Heart left ventricle (tissue), 16 donors: Measurements from ENCODE around the gene FOXRED1. TPM values are rescaled to one million over a fixed set of nuclear protein-coding genes. Genes with fewer than 3 reads are reported as not detected.

Experiments
- ATAC-seq, 4 donors: fragments of 200-7000 bp; cut with Tn5 transposase; one replicate each; pipeline ENCODE4 v1.9.1; 2020 to 2022; ENCODE audit warnings: moderate library complexity in 4 of 4, mild to moderate bottlenecking in 3 of 4, moderate number of reproducible peaks in 1 of 4
- DNase-seq, 5 donors: peaks; one replicate each; pipeline ENCODE4 v3.0.0-alpha.2; 2020
- H3K27ac ChIP-seq, 12 donors: fragments of 200-600 bp; sonication (generic) in 4 of 12; one replicate each; pipeline versions ENCODE4 v1.5.0 to v1.8.0; 2016 to 2022; ENCODE audit warnings: mild to moderate bottlenecking in 2 of 12
- H3K27me3 ChIP-seq, 9 donors: fragments of 200-600 bp; sonication (generic) in 2 of 9; one replicate each; pipeline versions ENCODE4 v1.5.1 to v1.8.0; 2016 to 2022; ENCODE audit warnings: mild to moderate bottlenecking in 3 of 9
- H3K36me3 ChIP-seq, 9 donors: fragments of 200-600 bp; sonication (generic) in 2 of 9; one replicate each; pipeline versions ENCODE4 v1.5.0 to v1.8.0; 2018 to 2022; ENCODE audit warnings: mild to moderate bottlenecking in 2 of 9
- H3K4me1 ChIP-seq, 12 donors: fragments of 200-600 bp; sonication (generic) in 4 of 12; one replicate each; pipeline versions ENCODE4 v1.5.0 to v1.8.0; 2016 to 2022; ENCODE audit warnings: mild to moderate bottlenecking in 3 of 12
- H3K4me3 ChIP-seq, 12 donors: fragments of 200-600 bp; sonication (generic) in 4 of 12; one replicate each; pipeline versions ENCODE4 v1.5.0 to v1.8.0; 2017 to 2022; ENCODE audit warnings: mild to moderate bottlenecking in 9 of 12, moderate library complexity in 4 of 12
- H3K9me3 ChIP-seq, 12 donors: fragments of 200-600 bp; sonication (generic) in 4 of 12; one replicate each; pipeline versions ENCODE4 v1.5.0 to v1.8.0; 2016 to 2022; ENCODE audit warnings: mild to moderate bottlenecking in 1 of 12
- CTCF ChIP-seq, 12 donors: fragments of 200-600 bp; sonication (generic) in 4 of 12; IDR thresholded peaks; one replicate each; pipeline versions ENCODE4 v1.5.0 to v1.8.0; 2018 to 2022; ENCODE audit warnings: antibody characterized with exemption in 12 of 12, mild to moderate bottlenecking in 5 of 12
- POLR2A ChIP-seq, 2 donors: fragments of 450-650 bp; IDR thresholded peaks; one replicate each; pipeline ENCODE4 v1.6.1; 2017; ENCODE audit warnings: antibody characterized with exemption in 2 of 2, mild to moderate bottlenecking in 2 of 2, moderate library complexity in 2 of 2
- WGBS, 4 donors: extraction: QIAGEN DNeasy Blood & Tissue Kit in 2 of 4; methylation state at CpG; one replicate each; pipeline versions ENCODE4 v1.1.5 to v1.1.7; 2013 to 2018; 5-methylcytosine and 5-hydroxymethylcytosine counted together
- intact Hi-C, 10 donors: fragments of 100-400 bp; cut with DNase I; formaldehyde crosslinking; loops; one replicate each; pipeline versions ENCODE4 v1.11.1 to v1.14.2; 2022
- polyA plus RNA-seq, 2 donors: library from polyadenylated mRNA; stranded (reverse); fragments of 200-250 nt; gene quantifications; one replicate each; pipeline ENCODE4 v1.2.3, GENCODE V29; 2013
- total RNA-seq, 9 donors: library from RNA; depleted of rRNA in 2 of 9; stranded (reverse); fragments of >200 nt in 2 of 9; fragmentation: NEBNext Ultra II Directional in 3 of 9; extraction: Animal tissue kit (Norgen Biotek cat#: 25700) in 3 of 9; gene quantifications; one replicate each; pipeline versions ENCODE4 v1.1.0 to v1.2.4, GENCODE V29; 2016 to 2023
- donor health status: ischemic (EF 13 %, LVEDD 7.1; RV severe dilation, severe dysfunction).
- donor health status: healthy with polysubstance abuse.
- donor health status: DM: no; HTN: yes; CAD: no.
- donor health status: DM: no; HTN: no; CAD: no.
- donor health status: ischemic (EF 25% LVEDD 6.9; RV normal size, moderate dysfunction).
- donor health status: ischemic (EF 25% LVEDD 5.7; RV mildly dilated, moderate dysfunction).
- donor health status: healthy.
- donor health status: DM: yes; HTN: yes; CAD: no.
- donor health status: ischemic (EF 35%, LVEDD 5.7; RV mildly dilated, moderate dysfunction).
- donor health status: nonischemic (EF 11% LVEDD 7.7; RV severe dilation, severe dysfunction).
- donor health status: DM: yes; HTN: yes; CAD: no.
- donor health status: PGD.
- donor health status: ischemic (EF 29% LVEDD 5.4; RV normal size, mild dysfunction).
- donor health status: nonischemic (EF 23%, LVEDD 6.1; RV moderate dilation, normal function).

The FOXRED1 gene
- total and polyA plus RNA-seq, 11 donors, result 22.0 to 49.1 (median 32.2) TPM

- H3K4me1 ChIP-seq, result peaks cover 0 to 23% (median 17%) of the 10 kb centered on the region in 12 donors
- no peak for ATAC-seq
- H3K27ac ChIP-seq, result no peak overlapping the region
- peaks cover 0 to 16% (median 0%) of the 10 kb centered on the region in 9 donors for H3K36me3 ChIP-seq
- intact Hi-C loops, result no loop called here
- no peaks in the 10 kb centered on the region for H3K9me3 ChIP-seq
- TF ChIP-seq POLR2A (IDR thresholded peaks at IDR 0.05), result no peak
- no peak for TF ChIP-seq CTCF (IDR thresholded peaks at IDR 0.05)
- 94 to 98% (median 95%) methylated on average over 3 of the region's 3 CpGs for WGBS, 4 donors
- no peak for DNase-seq
- H3K4me3 ChIP-seq, result no peak overlapping the region
- no peaks in the 10 kb centered on the region for H3K27me3 ChIP-seq
Observed at GRCh38 chr11:126322996-126323395, 54.0 kb downstream of the FOXRED1 start.

GRCh38 chr11:126327281-126328000, 58.5 kb downstream of the FOXRED1 start:
- intact Hi-C loops, result no loop called here
- peaks cover 0 to 25% (median 3%) of the 10 kb centered on the region in 9 donors for H3K36me3 ChIP-seq
- H3K27ac ChIP-seq, result no peak overlapping the region
- WGBS, 4 donors, result 91 to 93% (median 92%) methylated on average over 17 of the region's 17 CpGs
- H3K9me3 ChIP-seq, result no peaks in the 10 kb centered on the region
- no peak for ATAC-seq
- peak in 1 of 5 donors; percentile 6 for DNase-seq
- no peaks in the 10 kb centered on the region for H3K27me3 ChIP-seq
- peaks cover 0 to 12% (median 9%) of the 10 kb centered on the region in 12 donors for H3K4me1 ChIP-seq
- TF ChIP-seq POLR2A (IDR thresholded peaks at IDR 0.05) (no peak), CTCF (IDR thresholded peaks at IDR 0.05) (no peak)
- H3K4me3 ChIP-seq, result no peak overlapping the region

Other genes with a start within 250 kb of the FOXRED1 start
- gene CDON, start 206.3 kb upstream of the FOXRED1 start, total RNA-seq, result 10 to 100 TPM in 2 of 9 donors, 1 to 10 TPM in 7; 5.0 to 51.5 (median 7.4) TPM
- 1 to 10 TPM; 1.2 to 2.1 TPM for gene CDON, start 206.3 kb upstream of the FOXRED1 start, polyA plus RNA-seq
- gene RPUSD4, start 57.5 kb upstream of the FOXRED1 start, total RNA-seq, result 10 to 100 TPM; 21.0 to 50.0 (median 34.2) TPM
- 10 to 100 TPM; 15.4 to 25.8 TPM for gene RPUSD4, start 57.5 kb upstream of the FOXRED1 start, polyA plus RNA-seq
- 10 to 100 TPM; 19.0 to 41.0 (median 23.6) TPM for gene FAM118B, start 57.4 kb upstream of the FOXRED1 start, total RNA-seq
- 10 to 100 TPM in 1 of 2 donors, 1 to 10 TPM in 1; 8.5 to 16.4 TPM for gene FAM118B, start 57.4 kb upstream of the FOXRED1 start, polyA plus RNA-seq
- gene SRPRA, start 259 bp upstream of the FOXRED1 start, total RNA-seq, result 10 to 100 TPM; 65.0 to 90.8 (median 79.3) TPM
- gene SRPRA, start 259 bp upstream of the FOXRED1 start, polyA plus RNA-seq, result 10 to 100 TPM; 38.4 to 99.3 TPM
- 1 to 10 TPM; 5.3 to 9.5 (median 7.6) TPM for gene TIRAP, start 13.9 kb downstream of the FOXRED1 start, total RNA-seq
- 1 to 10 TPM; 4.0 to 5.4 TPM for gene TIRAP, start 13.9 kb downstream of the FOXRED1 start, polyA plus RNA-seq
- gene DCPS, start 34.9 kb downstream of the FOXRED1 start, total RNA-seq, result 10 to 100 TPM in 5 of 9 donors, 1 to 10 TPM in 4; 7.7 to 15.5 (median 11.1) TPM
- 10 to 100 TPM in 1 of 2 donors, 1 to 10 TPM in 1; 8.1 to 18.9 TPM for gene DCPS, start 34.9 kb downstream of the FOXRED1 start, polyA plus RNA-seq
- gene ST3GAL4, start 86.5 kb downstream of the FOXRED1 start, total RNA-seq, result 10 to 100 TPM; 30.6 to 88.5 (median 59.8) TPM
- 100 to 1,000 TPM in 1 of 2 donors, 10 to 100 TPM in 1; 66.1 to 168 TPM for gene ST3GAL4, start 86.5 kb downstream of the FOXRED1 start, polyA plus RNA-seq